A549 (cell line): ENCODE measurements around the gene XRCC4. TPM values are rescaled to one million over a fixed set of nuclear protein-coding genes. Genes with fewer than 3 reads are reported as not detected.

Experiments used
- ATAC-seq, 2 experiments: fragments of 200-7000 bp in 1 of 2; fragments of >200 bp in 1 of 2; cut with Nextera tagmentation in 1 of 2; cut with Tn5 transposase in 1 of 2; 3 replicates each; pipeline versions ENCODE4 v1.8.0 to v1.9.1; 2018 to 2020; ENCODE audit warnings: mild to moderate bottlenecking in 1 of 2, moderate library complexity in 1 of 2
- CTCF ChIA-PET: fragments of 300-600 bp; sonication (Branson Sonifier 250); formaldehyde crosslinking; extraction: SDS; loops from one replicate; lab custom pipeline; 2021; ENCODE audit warnings: antibody characterized with exemption, inconsistent platforms; lab: Yijun Ruan, JAX
- POLR2A ChIA-PET: fragments of 350-600 bp; formaldehyde crosslinking; extraction: SDS; loops from one replicate; lab custom pipeline; 2021; ENCODE audit warnings: antibody characterized with exemption, inconsistent platforms; lab: Yijun Ruan, JAX
- DNase-seq, 2 experiments: peaks; one replicate each; pipeline versions ENCODE4 v3.0.0 to v3.0.0-alpha.2; 2011 to 2016; ENCODE audit warnings: low read depth in 1 of 2, low spot score in 1 of 2
- FAIRE-seq: peaks from 2 replicates; lab custom pipeline; 2011; peaks lifted over from hg19 to GRCh38; lab: Jason Lieb, UNC
- H3K27ac ChIP-seq, 2 experiments: fragments of >200 bp; sonication (Bioruptor Twin); formaldehyde crosslinking; 3 replicates each; pipeline ENCODE4 v1.5.1; 2016 to 2017
- H3K4me1 ChIP-seq: fragments of >200 bp; sonication (Bioruptor Twin); formaldehyde crosslinking; 3 replicates; pipeline ENCODE4 v1.6.1; 2016
- H3K4me2 ChIP-seq: fragments of >200 bp; sonication (Bioruptor Twin); formaldehyde crosslinking; 3 replicates; pipeline ENCODE4 v1.6.1; 2016
- H3K4me3 ChIP-seq: fragments of >200 bp; sonication (Bioruptor Twin); formaldehyde crosslinking; 3 replicates; pipeline ENCODE4 v1.5.1; 2016
- H3K9me3 ChIP-seq: fragments of >200 bp; sonication (Bioruptor Twin); formaldehyde crosslinking; 3 replicates; pipeline ENCODE4 v1.6.1; 2016
- BHLHE40 ChIP-seq: IDR thresholded peaks from 2 replicates; pipeline ENCODE4 v1.6.1; 2012; ENCODE audit warnings: low read depth, low read length, inconsistent platforms
- CEBPB ChIP-seq, 2 experiments: fragments of >200 bp in 1 of 2; sonication (Bioruptor Twin) in 1 of 2; formaldehyde crosslinking in 1 of 2; IDR thresholded peaks; 2 replicates each; pipeline ENCODE4 v1.6.1; 2012 to 2016
- EHMT2 ChIP-seq: fragments of 200-600 bp; sonication (generic); IDR thresholded peaks from 2 replicates; pipeline ENCODE4 v1.6.1; 2016; ENCODE audit warnings: antibody characterized with exemption, low read depth, mild to moderate bottlenecking, moderate library complexity
- FOSB ChIP-seq: fragments of 250-450 bp; sonication (Bioruptor Pico); IDR thresholded peaks from 2 replicates; pipeline ENCODE4 v1.5.0; 2020; ENCODE audit warnings: mild to moderate bottlenecking, moderate library complexity
- FOXS1 ChIP-seq: fragments of 250-450 bp; sonication (Bioruptor Pico); IDR thresholded peaks from 2 replicates; pipeline ENCODE4 v1.5.0; 2020; ENCODE audit warnings: mild to moderate bottlenecking, moderate library complexity
- HDAC2 ChIP-seq: fragments of 200-600 bp; sonication (generic); IDR thresholded peaks from 2 replicates; pipeline ENCODE4 v1.6.1; 2016
- HEYL ChIP-seq: fragments of 250-450 bp; sonication (Bioruptor Pico); IDR thresholded peaks from 2 replicates; pipeline ENCODE4 v1.8.0; 2021; ENCODE audit warnings: mild to moderate bottlenecking, moderate library complexity
- HMGXB4 ChIP-seq: fragments of 250-450 bp; sonication (Bioruptor Pico); IDR thresholded peaks from 2 replicates; pipeline ENCODE4 v1.5.0; 2021; ENCODE audit warnings: mild to moderate bottlenecking, moderate library complexity, borderline replicate concordance
- HOXA7 ChIP-seq: fragments of 250-450 bp; sonication (Bioruptor Pico); IDR thresholded peaks from 2 replicates; pipeline ENCODE4 v1.5.0; 2020; ENCODE audit warnings: mild to moderate bottlenecking, moderate library complexity
- HOXB13 ChIP-seq: fragments of 250-450 bp; sonication (Bioruptor Pico); IDR thresholded peaks from 2 replicates; pipeline ENCODE4 v1.5.0; 2020; ENCODE audit warnings: low read depth, mild to moderate bottlenecking, moderate library complexity
- HOXB5 ChIP-seq: fragments of 250-450 bp; sonication (Bioruptor Pico); IDR thresholded peaks from 2 replicates; pipeline ENCODE4 v1.5.0; 2020; ENCODE audit warnings: mild to moderate bottlenecking, moderate library complexity
- JUN ChIP-seq, 2 experiments: fragments of >200 bp; sonication (Bioruptor Twin); formaldehyde crosslinking; IDR thresholded peaks; 2 replicates in 1 of 2; 3 replicates in 1 of 2; pipeline ENCODE4 v1.6.1; 2016 to 2017
- JUNB ChIP-seq: fragments of >200 bp; sonication (Bioruptor Twin); formaldehyde crosslinking; IDR thresholded peaks from 2 replicates; pipeline ENCODE4 v1.6.1; 2016
- MAFK ChIP-seq: fragments of 450-650 bp; IDR thresholded peaks from 2 replicates; pipeline ENCODE4 v1.6.1; 2014; ENCODE audit not compliant: partially characterized antibody
- MAZ ChIP-seq: fragments of 150-350 bp; IDR thresholded peaks from 2 replicates; pipeline ENCODE4 v1.6.1; 2014; ENCODE audit warnings: antibody characterized with exemption, low read depth, low read length, borderline replicate concordance
- NPAS2 ChIP-seq: fragments of 250-450 bp; sonication (Bioruptor Pico); IDR thresholded peaks from 2 replicates; pipeline ENCODE4 v1.8.0; 2022; ENCODE audit warnings: mild to moderate bottlenecking, moderate library complexity, borderline replicate concordance
- POLR2AphosphoS2 ChIP-seq: conservative IDR thresholded peaks from 2 replicates; pipeline ENCODE4 v1.6.1; 2012; ENCODE audit warnings: low read length, improper control_type of control experiment, inconsistent platforms
- RAD21 ChIP-seq, 2 experiments: fragments of >200 bp in 1 of 2; sonication (Bioruptor Twin) in 1 of 2; formaldehyde crosslinking in 1 of 2; IDR thresholded peaks in 1 of 2; conservative IDR thresholded peaks in 1 of 2; 2 replicates in 1 of 2; 3 replicates in 1 of 2; pipeline ENCODE4 v1.6.1; 2012 to 2018; ENCODE audit warnings: inconsistent platforms in 1 of 2
- RCOR1 ChIP-seq: fragments of 150-350 bp; IDR thresholded peaks from 2 replicates; pipeline ENCODE4 v1.6.1; 2014; ENCODE audit warnings: antibody characterized with exemption, low read length, low read depth
- RFX5 ChIP-seq: fragments of 450-650 bp; IDR thresholded peaks from 2 replicates; pipeline ENCODE4 v1.7.1; 2014; ENCODE audit warnings: antibody characterized with exemption, mild to moderate bottlenecking, moderate library complexity
- ZFP36 ChIP-seq: fragments of 450-650 bp; IDR thresholded peaks from 2 replicates; pipeline ENCODE4 v1.6.1; 2014; ENCODE audit warnings: borderline replicate concordance; ENCODE audit not compliant: partially characterized antibody
- ZNF302 ChIP-seq: fragments of 250-450 bp; sonication (Bioruptor Pico); IDR thresholded peaks from 2 replicates; pipeline ENCODE4 v1.9.0; 2021; ENCODE audit warnings: inconsistent platforms, mild to moderate bottlenecking, moderate library complexity
- ZSCAN20 ChIP-seq: fragments of 250-450 bp; sonication (Bioruptor Pico); IDR thresholded peaks from 2 replicates; pipeline ENCODE4 v1.8.0; 2022; ENCODE audit warnings: mild to moderate bottlenecking, moderate library complexity
- WGBS: methylation state at CpG from one replicate; pipeline ENCODE4 v1.1.6; 2017; ENCODE audit errors: missing lambda C conversion rate; 5-methylcytosine and 5-hydroxymethylcytosine counted together
- polyA plus RNA-seq, 4 experiments: library from polyadenylated mRNA; depleted of rRNA in 3 of 4; stranded (reverse); fragments of >200 nt; fragmentation: RNase III in 1 of 4; extraction: RNeasy Plus Mini Kit Qiagen cat#74134 plus additional on column Dnase treatment in 1 of 4; gene quantifications; 2 replicates in 3 of 4; 3 replicates in 1 of 4; pipeline ENCODE4 v1.2.3, GENCODE V29; 2011 to 2017
- TF ChIP-seq, protein P1 (sequence below): fragments of 450-650 bp; IDR thresholded peaks from 2 replicates; pipeline ENCODE4 v1.6.1; 2014; ENCODE audit warnings: antibody characterized with exemption
- TF ChIP-seq, protein P2 (sequence below): IDR thresholded peaks from 2 replicates; pipeline ENCODE4 v1.6.1; 2012
- TF ChIP-seq, protein P3 (sequence below): IDR thresholded peaks from 2 replicates; pipeline ENCODE4 v1.6.1; 2012; ENCODE audit warnings: low read depth, borderline replicate concordance
- TF ChIP-seq, protein P4 (sequence below): fragments of 150-350 bp; IDR thresholded peaks from 2 replicates; pipeline ENCODE4 v1.6.1; 2014; ENCODE audit warnings: low read depth, mild to moderate bottlenecking, low read length

Gene XRCC4
- polyA plus RNA-seq, 2 of the 4 experiments (the other 2 are of a cell fraction), result 14.3 to 14.8 TPM

DNA sequence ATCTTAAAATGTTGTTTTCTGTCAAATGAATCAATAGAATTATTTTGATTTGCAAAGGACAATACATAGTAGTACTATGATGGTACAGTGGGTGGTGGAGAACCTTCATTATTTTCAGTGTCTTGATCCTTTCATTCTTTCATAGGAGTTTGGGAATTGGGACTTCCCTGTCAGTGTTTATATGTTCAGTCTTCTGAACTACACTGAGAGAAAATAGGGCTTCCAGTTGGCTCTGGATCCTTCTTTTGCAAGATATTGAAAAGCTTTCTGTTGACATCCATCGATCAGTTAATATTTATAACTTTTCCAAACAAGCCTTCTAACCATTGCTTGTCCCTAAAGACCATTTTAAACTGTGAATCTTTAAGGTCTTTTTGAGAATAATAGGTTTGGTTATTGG, 94.7 kb downstream of the XRCC4 start:
- H3K9me3 ChIP-seq, result no peaks in the 10 kb centered on the region
- POLR2A ChIA-PET, result no interaction called here
- H3K4me1 ChIP-seq, result peaks cover 7% of the 10 kb centered on the region; the same call in 2 of the 3 replicates
- CTCF ChIA-PET, result no interaction called here
- TF ChIP-seq, protein P1, sequence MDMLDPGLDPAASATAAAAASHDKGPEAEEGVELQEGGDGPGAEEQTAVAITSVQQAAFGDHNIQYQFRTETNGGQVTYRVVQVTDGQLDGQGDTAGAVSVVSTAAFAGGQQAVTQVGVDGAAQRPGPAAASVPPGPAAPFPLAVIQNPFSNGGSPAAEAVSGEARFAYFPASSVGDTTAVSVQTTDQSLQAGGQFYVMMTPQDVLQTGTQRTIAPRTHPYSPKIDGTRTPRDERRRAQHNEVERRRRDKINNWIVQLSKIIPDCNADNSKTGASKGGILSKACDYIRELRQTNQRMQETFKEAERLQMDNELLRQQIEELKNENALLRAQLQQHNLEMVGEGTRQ, result no peak
- no peak for DNase-seq
- no peak for ATAC-seq
- H3K27ac ChIP-seq, result no peak overlapping the region
- no peak overlapping the region for H3K4me3 ChIP-seq
- no peak for FAIRE-seq
- 84% methylated on average over 1 of the region's 1 CpG for WGBS
- H3K4me2 ChIP-seq, result no peak overlapping the region

DNA sequence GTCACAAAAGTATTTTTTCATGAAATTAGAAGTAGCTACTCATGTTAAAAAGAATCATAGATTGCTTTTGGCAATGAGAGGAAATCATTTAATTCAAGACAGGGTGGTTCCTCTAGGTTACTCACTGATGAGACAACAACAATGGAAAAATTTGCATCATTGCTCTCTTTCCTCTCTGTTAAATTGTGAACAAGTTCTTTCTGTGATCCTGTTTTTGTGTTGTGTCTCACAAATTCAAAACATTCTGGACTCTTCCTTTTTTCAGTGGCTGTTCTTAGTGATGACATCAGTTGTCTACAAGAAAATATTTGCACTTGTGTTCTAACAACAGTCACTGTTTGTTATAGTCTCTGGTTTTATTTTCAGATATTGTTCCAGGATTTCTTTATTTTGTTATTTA, 95.3 kb downstream of the XRCC4 start:
- peaks cover 7% of the 10 kb centered on the region; the same call in 2 of the 3 replicates for H3K4me1 ChIP-seq
- no peak for ATAC-seq
- no peak overlapping the region for H3K4me3 ChIP-seq
- H3K27ac ChIP-seq, result no peak overlapping the region
- no peak for DNase-seq
- FAIRE-seq, result no peak
- no peak overlapping the region for H3K4me2 ChIP-seq
- TF ChIP-seq EHMT2 (no peak), RCOR1 (no peak), MAZ (no peak), HOXA7 (no peak), JUN (IDR thresholded peaks at IDR 0.05) (no peak), RFX5 (no peak), MAFK (no peak), BHLHE40 (no peak), ZFP36 (no peak)
- TF ChIP-seq, protein P1, result no peak
- ChIA-PET POLR2A (no interaction called here), CTCF (no interaction called here)
- no peaks in the 10 kb centered on the region for H3K9me3 ChIP-seq

- Histone ChIP-seq H3K4me1 (peaks cover 7% of the 10 kb centered on the region; the same call in 2 of the 3 replicates), H3K4me3 (no peak overlapping the region), H3K9me3 (no peaks in the 10 kb centered on the region), H3K4me2 (no peak overlapping the region), H3K27ac (no peak overlapping the region)
- no peak for TF ChIP-seq FOXS1 (CRISPR knock-in tag)
- no peak for TF ChIP-seq POLR2AphosphoS2
- no peak for TF ChIP-seq ZSCAN20
- TF ChIP-seq, protein P2, sequence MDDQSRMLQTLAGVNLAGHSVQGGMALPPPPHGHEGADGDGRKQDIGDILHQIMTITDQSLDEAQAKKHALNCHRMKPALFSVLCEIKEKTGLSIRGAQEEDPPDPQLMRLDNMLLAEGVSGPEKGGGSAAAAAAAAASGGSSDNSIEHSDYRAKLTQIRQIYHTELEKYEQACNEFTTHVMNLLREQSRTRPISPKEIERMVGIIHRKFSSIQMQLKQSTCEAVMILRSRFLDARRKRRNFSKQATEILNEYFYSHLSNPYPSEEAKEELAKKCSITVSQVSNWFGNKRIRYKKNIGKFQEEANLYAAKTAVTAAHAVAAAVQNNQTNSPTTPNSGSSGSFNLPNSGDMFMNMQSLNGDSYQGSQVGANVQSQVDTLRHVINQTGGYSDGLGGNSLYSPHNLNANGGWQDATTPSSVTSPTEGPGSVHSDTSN, result no peak
- no peak for TF ChIP-seq HOXA7
- TF ChIP-seq JUNB, result no peak
- TF ChIP-seq, protein P3, sequence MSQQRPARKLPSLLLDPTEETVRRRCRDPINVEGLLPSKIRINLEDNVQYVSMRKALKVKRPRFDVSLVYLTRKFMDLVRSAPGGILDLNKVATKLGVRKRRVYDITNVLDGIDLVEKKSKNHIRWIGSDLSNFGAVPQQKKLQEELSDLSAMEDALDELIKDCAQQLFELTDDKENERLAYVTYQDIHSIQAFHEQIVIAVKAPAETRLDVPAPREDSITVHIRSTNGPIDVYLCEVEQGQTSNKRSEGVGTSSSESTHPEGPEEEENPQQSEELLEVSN, result no peak
- TF ChIP-seq, protein P4, sequence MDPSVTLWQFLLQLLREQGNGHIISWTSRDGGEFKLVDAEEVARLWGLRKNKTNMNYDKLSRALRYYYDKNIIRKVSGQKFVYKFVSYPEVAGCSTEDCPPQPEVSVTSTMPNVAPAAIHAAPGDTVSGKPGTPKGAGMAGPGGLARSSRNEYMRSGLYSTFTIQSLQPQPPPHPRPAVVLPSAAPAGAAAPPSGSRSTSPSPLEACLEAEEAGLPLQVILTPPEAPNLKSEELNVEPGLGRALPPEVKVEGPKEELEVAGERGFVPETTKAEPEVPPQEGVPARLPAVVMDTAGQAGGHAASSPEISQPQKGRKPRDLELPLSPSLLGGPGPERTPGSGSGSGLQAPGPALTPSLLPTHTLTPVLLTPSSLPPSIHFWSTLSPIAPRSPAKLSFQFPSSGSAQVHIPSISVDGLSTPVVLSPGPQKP, result no peak
- no peak for TF ChIP-seq FOSB (CRISPR knock-in tag)
- TF ChIP-seq HDAC2, result no peak
- TF ChIP-seq HEYL (CRISPR knock-in tag), result no peak
- no peak for TF ChIP-seq HMGXB4 (CRISPR knock-in tag)
- TF ChIP-seq HOXB5 (CRISPR knock-in tag), result no peak
- no peak for TF ChIP-seq CEBPB (IDR thresholded peaks at IDR 0.05)
- TF ChIP-seq HOXB13, result no peak
- no peak for TF ChIP-seq RFX5
- TF ChIP-seq NPAS2 (CRISPR knock-in tag), result no peak
- no peak for TF ChIP-seq ZNF302 (CRISPR knock-in tag)
- TF ChIP-seq RAD21 (conservative IDR thresholded peaks at IDR 0.05 in 1 of 2, IDR thresholded peaks at IDR 0.05 in 1 of 2), result no peak
- DNase-seq, result no peak
- ATAC-seq, result no peak
- 93% methylated on average over 2 of the region's 2 CpGs for WGBS
- FAIRE-seq, result no peak
- ChIA-PET CTCF (no interaction called here), POLR2A (no interaction called here)
These were observed 96.5 kb downstream of the XRCC4 start for GRCh38 chr5:83173826-83174225.
